PFSK-1 (cell line): ENCODE measurements around the gene AOAH.

ENCODE experiments used
- FOXP2 ChIP-seq: optimal IDR thresholded peaks from 2 replicates; pipeline ENCODE3; 2011; ENCODE audit warnings: borderline replicate concordance, control low read depth, inconsistent platforms; ENCODE audit not compliant: insufficient read depth; ENCODE audit errors: extremely low read length, extremely low read depth
- POLR2AphosphoS5 ChIP-seq: IDR thresholded peaks from 2 replicates; pipeline ENCODE4 v1.6.1; 2012; ENCODE audit warnings: low read depth, mild to moderate bottlenecking, control low read depth, low read length, moderate library complexity
- REST ChIP-seq, 2 experiments: IDR thresholded peaks; 2 replicates each; pipeline versions ENCODE4 v1.6.1 to v1.8.0; 2011 to 2012; ENCODE audit warnings: low read depth in 2 of 2, low read length in 2 of 2, control low read depth in 1 of 2, inconsistent platforms in 1 of 2, mild to moderate bottlenecking in 1 of 2, moderate library complexity in 1 of 2; ENCODE audit not compliant: insufficient read depth in 1 of 2
- SIN3A ChIP-seq: IDR thresholded peaks from 2 replicates; pipeline ENCODE4 v1.6.1; 2012; ENCODE audit warnings: mild to moderate bottlenecking, low read length, moderate library complexity, borderline replicate concordance; ENCODE audit not compliant: insufficient read depth
- TAF1 ChIP-seq: IDR thresholded peaks from 2 replicates; pipeline ENCODE4 v1.6.1; 2012; ENCODE audit warnings: low read length, control low read depth, borderline replicate concordance; ENCODE audit not compliant: insufficient read depth

The AOAH gene

GRCh38 chr7:36538126-36538525, 186.2 kb downstream of the AOAH start:
- TF ChIP-seq FOXP2 (no peak), TAF1 (no peak), REST (IDR thresholded peaks at IDR 0.05; ENCODE audit: insufficient read depth in 1 of 2, low read depth in 2 of 2, low read length in 2 of 2) (no peak), POLR2AphosphoS5 (no peak)

- TF ChIP-seq POLR2AphosphoS5 (no peak), SIN3A (no peak), FOXP2 (no peak), TAF1 (no peak), REST (IDR thresholded peaks at IDR 0.05; ENCODE audit: insufficient read depth in 1 of 2, low read depth in 2 of 2, low read length in 2 of 2) (no peak)
Observed at GRCh38 chr7:36535866-36536664, 188.2 kb downstream of the AOAH start.

- TF ChIP-seq FOXP2 (no peak), REST (IDR thresholded peaks at IDR 0.05; ENCODE audit: insufficient read depth in 1 of 2, low read depth in 2 of 2, low read length in 2 of 2) (no peak), SIN3A (no peak), TAF1 (no peak), POLR2AphosphoS5 (no peak)
Observed at GRCh38 chr7:36533717-36534116, 190.6 kb downstream of the AOAH start.

- no peak for TF ChIP-seq SIN3A
- TF ChIP-seq FOXP2: no peak
- TF ChIP-seq REST (IDR thresholded peaks at IDR 0.05; ENCODE audit: insufficient read depth in 1 of 2, low read depth in 2 of 2, low read length in 2 of 2): no peak
- no peak for TF ChIP-seq POLR2AphosphoS5
- TF ChIP-seq TAF1: no peak
Observed at GRCh38 chr7:36532981-36533499, 191.3 kb downstream of the AOAH start.

GRCh38 chr7:36531951-36532350, 192.3 kb downstream of the AOAH start:
- TF ChIP-seq REST (IDR thresholded peaks at IDR 0.05; ENCODE audit: insufficient read depth in 1 of 2, low read depth in 2 of 2, low read length in 2 of 2) (no peak), SIN3A (no peak), TAF1 (no peak), FOXP2 (no peak), POLR2AphosphoS5 (no peak)
